ENCODE results near the gene LRIG2.

DNA sequence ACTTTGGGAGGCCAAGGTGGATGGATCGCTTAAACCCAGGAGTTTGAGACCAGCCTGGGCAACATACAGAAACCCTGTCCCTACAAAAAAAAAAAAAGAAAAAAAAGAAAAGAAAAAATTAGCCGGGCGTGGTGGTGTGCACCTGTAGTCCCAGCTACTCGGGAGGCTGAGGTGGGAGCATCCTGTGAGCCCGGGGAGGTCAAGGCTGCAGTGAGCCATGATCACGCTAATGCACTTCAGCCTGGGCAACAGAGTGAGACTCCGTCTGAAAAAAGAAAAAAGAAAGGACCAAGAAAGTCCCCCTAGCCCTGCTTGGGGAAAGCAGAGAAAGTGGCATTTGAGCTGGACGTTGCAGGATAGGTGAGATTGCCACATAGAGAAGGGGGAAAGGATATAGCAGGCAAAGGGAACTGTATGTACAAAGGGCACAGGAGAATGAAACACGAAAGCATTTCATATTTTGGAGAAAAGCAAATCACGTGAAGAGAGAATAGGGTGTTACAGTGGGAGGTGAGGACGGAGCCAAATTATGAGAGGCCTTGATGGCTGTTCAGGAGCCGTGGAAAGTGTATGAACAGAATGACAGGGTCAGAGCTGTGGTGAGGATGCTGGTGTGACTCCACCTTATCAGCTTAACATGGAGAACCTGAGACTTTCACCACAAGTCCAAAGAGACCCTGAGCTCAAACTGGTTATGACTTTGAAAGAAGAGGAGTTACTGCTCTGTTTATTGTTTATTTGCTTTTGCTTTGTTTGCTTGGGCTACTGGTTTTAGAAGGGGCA is 19.5 kb upstream of the LRIG2 start:
- TF ChIP-seq CTCF (IDR thresholded peaks at IDR 0.05) (no peak), POLR2A (IDR thresholded peaks at IDR 0.05) (no peak), POLR2AphosphoS5 (IDR thresholded peaks at IDR 0.05) (no peak), EP300 (IDR thresholded peaks at IDR 0.05) (no peak)
